NCI-H526 (cell line): ENCODE measurements around the gene TBX4.

Experiments used
- DNase-seq, 2 experiments: peaks; one replicate each; lab custom pipeline; 2025; lab: John Stamatoyannopoulos, UW

The TBX4 gene

DNA sequence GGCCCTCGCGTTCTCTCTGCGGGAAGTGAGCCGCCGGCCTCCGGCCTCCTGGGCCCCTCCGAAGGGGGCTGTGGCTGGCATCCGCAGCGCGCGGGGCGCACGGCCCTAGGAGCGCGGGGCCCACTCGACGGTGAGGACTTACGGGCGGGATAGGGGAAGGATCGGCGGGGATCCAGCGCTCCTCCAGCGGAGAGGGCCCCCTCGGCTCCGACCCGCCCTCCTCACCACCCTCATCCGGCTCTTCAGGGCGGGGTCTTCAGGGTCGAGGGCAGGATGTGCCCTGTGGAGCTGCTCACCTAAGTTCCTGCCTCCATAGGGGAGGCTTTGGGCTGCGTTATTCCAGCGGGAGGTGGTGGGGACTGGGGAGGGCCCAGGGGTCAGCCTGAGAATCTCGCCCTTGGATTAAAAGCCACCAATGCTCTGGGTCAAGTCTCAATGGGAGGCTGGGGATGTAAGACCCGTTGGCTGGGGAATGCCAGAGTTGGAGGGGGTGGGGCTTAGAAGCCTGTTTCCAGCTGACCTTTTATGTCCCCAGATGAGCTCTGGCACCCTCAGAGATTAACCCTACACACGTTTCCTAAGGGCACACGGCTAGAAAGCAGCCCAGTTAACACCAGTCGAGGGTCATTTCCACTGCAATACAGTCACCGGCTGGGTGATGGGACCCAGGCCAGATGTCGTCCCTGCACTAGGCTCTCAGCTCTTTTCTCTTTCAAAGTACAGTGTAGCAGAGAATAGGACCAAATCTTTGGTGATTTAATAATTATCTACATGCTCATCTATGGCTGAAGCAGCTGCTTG, 39.2 kb upstream of the TBX4 start:
- DNase-seq: no peak

DNA sequence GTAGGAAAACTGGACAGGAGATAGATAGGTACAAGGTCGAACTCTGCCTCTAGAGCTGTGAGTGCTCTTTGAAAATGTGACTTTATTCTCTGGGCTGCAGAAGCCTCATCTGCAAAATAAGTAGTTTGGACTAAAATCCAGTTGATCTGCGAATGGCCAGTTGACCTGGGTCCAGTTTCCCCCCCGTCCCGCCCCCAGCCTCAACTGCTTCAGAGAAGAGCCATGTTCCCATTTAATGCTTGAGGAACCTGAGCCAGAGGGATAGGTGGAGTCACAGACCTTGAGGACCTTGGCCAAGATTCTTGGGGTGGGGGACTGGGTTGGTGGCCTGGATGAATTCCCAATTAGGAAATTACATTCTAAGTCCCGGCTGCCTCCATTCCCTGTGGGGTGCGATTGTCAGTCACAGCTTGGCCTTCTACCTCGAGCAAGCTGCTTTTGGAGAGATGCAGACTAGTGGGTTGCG, 38.5 kb upstream of the TBX4 start:
- no peak for DNase-seq

DNA sequence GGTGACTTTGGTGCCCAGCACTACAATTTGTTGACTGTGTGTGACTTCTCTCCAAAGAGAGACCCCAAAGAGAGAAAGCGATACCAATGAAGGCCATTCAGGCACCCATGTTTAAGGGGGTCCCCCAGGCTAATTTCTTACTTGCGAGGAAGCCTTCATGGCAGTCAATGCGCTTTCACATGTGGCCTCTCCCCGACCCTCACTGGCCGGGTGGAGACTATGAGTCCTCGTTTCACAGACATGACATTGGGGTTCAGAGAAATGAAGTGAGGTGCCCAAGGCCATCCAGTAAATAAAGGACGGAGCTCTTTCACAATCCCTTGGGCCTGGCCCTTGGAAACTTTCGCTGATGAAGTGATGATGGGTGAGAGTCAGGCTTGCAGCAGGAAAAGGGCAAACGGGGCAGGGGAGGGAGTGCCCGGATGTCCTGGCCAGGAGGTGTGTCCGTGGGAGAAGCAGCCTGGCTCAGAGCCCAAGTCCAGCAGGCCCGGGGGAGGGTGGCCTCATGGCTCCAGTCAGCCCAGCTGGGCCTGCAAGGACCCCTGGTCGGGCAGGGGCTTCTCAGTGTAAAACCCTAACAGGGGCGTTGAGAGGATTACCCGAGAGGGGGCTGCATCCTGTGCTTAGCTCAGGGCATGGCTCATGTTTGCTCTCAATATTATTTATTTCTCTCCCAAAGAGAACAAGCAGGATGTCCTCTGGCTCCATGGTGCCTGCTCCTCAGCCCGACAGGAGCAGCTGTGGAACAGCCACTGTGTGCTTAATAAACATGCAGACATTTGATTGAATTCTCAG, 37.9 kb upstream of the TBX4 start:
- no peak for DNase-seq

DNA sequence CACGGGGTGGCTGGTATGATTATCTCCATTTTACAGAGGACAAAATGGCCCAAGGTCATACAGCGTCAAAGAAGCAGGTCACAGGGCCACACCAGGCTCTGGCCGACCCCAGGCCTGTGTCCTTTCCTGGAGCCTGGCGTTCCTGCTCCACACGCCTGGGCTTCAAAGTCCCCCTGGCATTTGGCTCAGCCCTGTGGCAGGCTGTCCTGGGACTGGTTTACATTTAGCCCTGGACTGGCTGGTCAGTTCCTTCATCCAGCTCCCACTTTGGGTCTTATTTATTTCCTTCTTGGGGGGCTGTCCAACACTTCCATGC, 37.3 kb upstream of the TBX4 start:
- no peak for DNase-seq

DNA sequence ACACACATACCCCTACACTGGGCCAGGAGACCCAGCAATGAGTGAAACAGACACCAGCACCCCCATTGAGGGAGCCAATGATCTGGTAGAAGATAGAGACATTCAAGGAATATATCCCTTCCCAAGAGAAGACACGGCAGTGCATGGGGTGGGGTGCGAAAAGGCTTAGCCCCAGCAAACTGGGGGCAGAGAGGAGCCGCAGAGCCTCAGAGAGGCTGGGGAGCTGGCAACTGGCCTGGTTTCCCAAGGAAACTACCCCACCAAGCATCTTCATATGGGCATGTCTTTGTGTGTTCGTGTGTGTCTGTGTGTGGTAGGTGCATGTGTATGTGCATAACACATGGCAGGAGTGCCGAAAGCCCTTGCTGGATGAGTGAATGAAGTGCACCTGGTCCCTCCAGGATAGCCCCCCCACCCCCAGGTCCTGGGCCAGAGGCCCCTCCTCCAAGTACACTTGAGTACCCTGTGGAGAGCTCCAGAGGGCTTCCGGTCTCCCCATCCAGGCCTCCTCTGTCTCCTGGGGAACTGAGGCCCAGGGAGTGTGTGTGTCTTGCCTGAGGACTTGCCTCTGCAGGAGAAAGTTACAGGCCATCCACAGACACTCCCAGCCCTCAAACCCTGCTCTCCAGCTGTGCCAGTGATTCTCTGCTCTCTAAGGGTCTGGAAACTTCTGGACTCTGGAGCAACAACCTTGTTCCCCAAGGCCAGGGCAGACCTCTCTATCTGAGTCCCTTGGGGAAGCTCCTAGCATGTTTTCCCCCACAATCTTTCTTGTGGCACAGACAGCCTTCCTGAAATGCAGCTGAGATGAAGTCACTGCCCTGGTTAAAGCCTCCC, 36.6 kb upstream of the TBX4 start:
- no peak for DNase-seq

DNA sequence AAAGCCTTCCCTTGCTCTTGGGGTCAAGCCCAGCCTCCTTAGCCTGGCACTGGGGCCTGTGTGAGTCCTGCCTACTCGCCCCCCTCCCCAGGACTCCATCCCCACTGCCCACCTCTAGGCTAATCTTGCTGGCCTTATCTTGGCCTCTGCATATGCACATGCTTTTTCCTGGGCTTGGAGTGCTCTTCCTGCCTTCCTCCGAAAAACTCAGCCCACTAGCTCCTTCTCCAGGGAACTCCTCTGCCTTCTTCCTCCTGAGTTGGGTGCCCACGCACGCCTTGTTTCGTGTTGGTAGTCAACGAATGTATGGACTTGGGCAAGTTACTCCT, 36.0 kb upstream of the TBX4 start:
- DNase-seq: no peak

DNA sequence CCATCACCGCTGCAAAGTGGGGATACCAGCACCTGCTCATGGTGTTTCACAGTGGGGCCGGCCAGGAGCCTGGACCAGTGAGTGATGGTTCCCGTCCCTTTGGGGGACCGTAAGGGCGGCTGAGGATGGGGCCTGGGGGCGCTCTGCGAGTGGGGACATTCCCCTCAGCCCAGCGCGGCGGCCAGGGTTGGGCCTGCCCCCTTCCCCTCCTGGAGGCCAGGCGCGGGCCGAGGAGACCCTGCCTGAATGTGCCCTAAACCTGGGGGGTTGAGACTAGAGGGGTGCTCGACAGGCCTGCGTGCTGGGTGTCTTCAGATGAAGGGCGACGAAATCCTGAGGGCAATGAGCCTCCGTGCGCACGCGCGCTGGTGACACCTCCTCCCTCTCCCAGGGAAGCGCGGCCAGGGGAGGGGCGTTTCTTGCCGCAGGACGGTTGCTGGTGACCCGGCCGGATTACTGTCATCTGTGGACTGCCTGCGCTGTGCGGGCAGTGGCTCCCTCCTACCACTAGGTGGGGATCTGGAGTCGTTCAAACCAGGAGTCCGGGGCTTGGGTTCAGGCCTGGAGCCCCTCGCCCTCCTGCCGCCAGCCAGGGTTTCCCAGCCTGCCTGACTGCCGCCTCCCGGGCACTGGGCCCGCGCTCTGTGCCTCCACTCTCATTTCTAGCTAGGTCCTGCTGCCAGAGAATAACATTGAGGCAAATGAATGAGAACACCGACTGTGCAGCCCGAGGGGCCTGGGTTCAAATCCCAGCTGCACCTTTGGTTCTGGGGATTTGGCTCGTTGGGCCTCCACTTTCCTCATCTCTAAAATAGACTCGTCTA, 35.5 kb upstream of the TBX4 start:
- peak; percentile 84 to 94 for DNase-seq

DNA sequence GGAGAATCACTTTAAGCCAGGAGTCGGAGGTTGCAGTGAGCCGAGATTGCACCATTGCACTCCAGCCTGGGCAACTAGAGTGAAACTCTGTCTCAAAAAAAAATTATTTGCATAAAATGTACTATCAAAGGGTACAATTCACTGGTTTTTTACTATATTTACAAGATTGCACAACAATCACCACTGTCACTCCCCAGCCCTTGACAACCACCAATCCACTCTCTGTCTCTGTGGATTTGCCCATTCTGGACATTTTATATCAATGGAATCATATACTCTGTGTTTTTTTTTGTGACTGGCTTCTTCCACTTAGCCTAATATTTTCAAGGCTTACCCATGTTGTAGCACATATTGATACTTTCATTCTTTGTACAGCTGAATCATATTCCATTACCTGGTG, 33.8 kb upstream of the TBX4 start:
- no peak for DNase-seq

DNA sequence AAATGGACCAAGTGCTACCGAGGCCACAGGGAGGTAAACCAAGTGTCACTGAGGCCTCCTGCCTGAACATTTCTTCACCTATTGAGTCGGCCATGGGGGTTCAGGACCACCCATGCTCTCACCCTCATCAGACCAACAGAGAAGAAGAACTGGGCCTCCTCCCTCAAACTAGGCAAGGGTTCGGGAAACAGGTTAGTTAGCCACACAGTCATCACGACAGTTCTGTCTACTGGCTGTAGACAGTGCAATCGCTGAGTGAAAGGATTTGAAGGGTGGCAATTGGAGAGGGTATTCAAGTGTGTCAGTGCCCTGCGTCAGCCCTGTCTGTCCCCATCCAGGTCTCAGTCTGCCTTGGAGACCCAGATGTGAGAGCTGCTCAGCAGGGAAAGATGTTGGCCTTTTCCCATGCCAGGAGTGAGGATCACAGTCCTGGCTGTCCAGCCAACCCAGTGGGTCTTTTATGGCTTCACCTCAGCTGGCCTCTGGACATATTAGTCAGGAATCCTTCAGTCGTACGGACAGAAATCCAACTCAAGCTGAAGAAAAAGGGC, 32.7 kb upstream of the TBX4 start:
- DNase-seq: no peak

DNA sequence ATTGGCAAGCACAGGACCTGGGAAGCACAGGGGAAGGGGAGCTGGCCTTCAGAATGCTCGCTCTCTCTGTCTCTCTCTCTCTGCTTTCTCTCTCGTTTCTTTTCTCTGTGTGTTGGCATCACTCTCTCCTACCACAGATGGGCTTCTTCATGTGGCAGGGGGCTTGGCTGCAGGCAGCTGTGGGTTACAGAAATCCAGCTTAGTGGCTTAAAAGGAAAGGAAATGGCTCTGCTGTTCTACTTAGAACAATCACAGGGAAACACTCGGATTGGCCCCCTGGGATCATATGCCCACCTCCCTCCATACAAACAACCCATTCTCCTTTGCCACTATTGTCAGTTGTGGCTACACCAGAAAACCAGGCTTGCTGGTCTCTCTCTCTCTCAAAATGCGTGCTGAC, 32.2 kb upstream of the TBX4 start:
- no peak for DNase-seq

DNA sequence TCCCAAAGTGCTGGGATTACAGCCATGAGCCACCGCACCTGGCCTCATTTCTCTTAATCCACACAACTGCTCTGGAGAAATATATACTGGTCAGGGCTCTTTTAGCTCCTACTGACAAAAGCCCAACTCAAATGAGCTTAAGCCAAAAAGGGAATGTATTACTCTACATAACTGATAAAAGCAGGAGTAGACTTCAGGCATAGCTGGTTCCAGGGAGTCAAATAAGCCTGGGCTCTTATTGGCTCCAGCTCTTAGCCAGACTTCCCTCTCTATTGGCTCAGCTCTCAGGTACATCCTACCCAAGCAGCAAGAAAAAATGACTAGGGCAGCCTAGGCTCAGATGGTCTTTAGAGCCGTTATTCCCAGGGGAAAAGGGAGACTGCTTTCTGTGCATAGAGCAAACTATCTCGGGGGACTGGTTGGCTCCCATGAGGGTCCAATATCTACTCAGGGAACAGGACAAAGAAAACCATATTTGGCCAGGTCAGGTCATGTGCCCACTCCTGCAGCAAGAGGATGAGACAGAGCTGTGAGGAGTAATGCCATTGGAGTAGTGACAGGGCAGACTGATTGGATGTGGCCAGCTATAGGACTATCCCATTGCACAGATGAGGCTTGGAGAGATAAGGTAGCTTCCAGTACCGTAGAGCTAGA, 31.4 kb upstream of the TBX4 start:
- no peak for DNase-seq

DNA sequence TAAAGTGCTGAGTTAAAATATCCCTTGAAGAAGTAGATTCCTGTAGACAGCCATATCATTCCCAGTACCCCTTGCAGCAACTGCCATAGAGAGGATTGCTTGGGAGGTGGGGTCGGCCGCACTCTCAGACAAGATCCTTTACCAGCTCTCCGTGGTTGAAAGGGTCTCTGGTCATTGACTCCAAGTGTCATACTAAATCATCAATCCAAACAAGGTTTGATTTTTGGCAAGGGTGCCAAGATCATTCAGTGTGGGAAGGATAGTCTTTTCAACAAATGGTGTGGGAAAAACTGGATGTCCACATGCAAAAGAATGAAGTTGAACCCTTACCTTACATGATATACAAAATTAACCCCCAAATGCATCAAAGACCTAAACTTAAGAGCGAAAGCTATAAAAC, 30.8 kb upstream of the TBX4 start:
- no peak for DNase-seq

DNA sequence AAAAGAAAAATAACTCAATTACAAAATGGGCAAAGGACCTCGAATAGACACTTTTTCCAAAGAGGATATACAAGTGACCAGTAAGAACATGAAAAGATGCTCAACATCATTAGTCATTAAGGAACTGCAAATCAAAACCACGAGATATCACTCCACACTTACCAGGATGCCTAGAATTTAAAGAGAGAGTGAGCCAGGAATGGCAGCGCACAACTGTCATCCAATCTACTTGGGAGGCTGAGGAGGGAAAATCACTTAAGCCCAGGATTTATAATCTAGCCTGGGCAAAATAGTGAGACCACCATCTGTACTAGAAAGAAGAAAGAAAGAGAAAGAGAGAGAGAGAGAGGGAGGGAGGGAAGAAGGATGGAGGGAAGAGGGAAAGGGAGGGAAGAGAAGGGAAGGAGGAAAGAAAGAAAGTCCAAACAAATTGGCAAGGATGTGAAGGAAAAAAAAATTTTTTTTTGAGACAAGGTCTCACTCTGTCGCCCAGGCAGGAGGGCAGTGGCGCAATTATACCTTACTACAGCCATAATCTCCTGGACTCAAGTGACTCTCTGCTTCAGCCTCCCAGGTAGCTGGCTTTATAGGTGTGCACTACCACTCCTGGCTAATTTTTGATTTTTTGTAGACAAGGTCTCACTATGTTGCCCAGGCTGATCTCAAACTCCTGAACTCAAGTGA, 30.0 kb upstream of the TBX4 start:
- DNase-seq: no peak

DNA sequence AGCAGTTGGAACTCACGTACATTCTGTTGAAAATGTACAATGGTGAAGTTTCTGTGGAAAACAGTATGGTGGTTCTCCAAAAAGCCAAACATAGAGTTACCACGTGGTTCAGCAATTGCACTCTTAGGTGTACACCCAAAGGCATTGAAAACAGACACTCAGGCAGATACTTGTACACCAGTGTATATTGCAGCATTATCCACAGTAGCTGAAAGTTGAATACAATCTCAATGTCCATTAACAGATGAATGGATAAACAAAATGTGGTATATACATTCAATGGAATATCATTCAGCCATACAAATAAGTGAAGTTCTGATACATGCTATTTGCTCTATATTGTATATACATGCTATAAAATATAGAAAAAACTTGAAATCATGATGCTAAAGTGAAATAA, 29.4 kb upstream of the TBX4 start:
- DNase-seq: no peak

DNA sequence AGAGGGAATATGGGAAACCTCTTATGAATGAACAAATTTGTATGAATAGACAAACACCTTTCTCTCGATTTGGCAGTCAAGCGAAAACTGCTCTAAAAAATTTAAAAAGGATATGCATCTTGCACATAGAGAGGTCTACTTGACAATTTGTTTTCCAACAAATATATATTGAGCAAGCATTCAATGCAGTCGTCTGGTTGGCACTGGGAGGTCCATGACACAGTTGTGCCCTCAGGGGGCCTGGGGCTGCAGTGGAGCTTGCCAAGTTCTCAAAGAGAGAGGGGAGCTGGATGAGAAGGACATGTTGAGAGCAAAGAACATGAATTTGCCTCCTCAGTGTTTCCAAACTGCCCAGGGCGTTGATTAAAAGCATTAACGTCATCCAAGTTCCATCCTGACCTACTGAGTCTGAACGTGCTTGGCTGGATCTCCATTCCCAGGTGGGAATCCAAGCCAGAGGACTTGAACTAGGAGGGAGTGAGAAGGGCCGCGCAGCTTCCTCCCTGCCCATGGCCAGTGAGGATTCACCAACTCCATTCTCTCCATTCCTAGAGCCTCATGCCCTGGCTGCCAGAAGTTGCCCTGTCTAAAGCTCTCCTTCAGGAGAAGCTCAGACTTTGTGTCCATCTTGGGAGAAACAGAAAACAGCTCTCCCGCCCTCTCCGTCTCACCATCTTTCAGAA, 28.1 kb upstream of the TBX4 start:
- DNase-seq: no peak

DNA sequence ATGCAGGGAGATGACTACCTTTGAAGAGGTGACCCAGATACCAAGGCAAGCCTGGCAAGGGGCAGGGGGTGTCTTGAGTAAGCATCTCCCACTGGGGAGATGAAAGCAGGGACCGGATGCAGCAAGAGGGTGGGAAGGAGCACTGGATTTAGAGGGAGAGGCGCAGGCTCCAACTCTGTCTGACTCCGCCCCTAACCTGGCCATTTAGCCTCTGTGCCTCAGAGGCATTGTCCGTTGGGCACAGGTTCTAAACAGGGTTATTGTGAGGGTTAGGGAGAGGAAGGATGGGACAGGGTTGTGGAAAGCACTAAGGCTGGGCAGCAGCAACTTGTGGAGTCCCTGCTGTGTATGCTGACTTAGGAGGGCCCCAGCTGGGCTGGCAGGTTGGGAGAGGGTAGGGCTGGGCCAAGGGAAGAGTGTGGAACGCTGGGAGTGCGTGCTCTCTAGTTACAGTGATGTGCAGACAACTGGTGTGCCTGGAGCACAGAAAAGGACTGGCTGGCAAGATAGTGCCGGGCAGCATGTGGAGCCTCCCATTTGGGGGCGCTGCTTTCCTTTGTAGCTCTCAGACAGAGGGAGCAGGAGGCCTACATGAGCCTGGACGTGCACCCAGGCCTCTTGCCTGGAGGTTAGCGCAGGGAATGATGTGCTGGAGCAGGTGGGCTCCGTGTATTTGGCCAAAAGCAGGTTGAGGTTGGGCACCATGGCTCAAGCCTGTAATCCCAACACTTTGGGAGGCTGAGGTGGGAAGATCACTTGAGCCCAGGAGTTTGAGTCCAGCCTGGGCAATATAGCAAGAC, 26.3 kb upstream of the TBX4 start:
- peak in 1 of 2 experiments; percentile 24 for DNase-seq

DNA sequence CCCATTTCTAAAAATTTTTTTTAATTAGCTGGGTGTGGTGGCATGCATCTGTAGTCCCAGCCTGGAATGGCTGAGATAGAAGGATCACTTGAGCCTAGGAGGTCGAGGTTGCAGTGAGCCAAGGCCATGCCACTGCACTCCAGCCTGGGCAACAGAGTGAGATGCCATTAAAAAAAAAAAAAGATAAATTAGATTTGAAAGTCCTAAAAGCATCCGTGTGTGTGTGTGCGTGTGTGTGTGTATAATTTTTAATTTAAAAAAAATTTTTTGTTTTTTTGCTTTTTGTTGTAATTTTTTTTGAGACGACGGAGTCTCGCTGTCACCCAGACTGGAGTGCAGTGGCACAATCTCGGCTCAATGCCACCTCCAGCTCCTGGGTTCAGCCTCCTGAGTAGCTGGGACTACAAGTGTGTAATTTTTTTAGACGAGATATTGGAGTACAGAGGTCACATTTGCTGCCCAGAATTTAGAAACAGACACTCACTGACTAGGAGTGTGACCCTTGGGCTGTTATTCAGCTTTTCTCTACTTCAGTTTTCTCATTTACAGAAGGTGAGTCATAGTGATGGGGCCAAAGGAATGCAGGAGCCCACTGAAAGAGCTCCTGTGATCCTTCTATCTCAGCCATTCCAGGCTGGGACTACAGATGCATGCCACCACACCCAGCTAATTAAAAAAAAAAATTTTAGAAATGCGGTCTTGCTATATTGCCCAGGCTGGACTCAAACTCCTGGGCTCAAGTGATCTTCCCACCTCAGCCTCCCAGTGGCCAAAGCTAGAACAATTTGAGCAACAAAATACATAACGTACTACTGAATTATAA, 25.5 kb upstream of the TBX4 start:
- no peak for DNase-seq

DNA sequence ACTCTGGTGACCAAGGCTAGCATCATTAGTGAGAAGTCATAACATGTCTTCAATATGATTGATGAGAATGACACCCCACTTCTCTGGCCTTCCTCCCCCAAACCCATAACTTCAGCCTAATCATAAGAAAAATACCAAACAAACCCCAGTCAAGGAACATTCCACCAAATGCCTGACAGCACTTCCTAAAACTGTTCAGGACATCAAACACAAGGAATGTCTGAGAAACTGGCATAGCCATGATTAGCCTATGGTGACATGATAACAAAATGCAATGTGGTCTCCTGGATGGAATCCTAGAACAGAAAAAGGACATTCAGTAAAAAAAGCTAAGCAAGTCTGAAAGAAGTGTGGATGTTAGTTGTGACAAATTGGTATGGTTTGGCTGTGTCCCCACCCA, 24.7 kb upstream of the TBX4 start:
- DNase-seq: no peak
